Left hindlimb (tissue), 1 donor: ENCODE measurements around the gene MRPL39.

Source experiments
- DNase-seq: peaks from one replicate; pipeline ENCODE4 v3.0.0-alpha.2; 2018

MRPL39 gene

GRCh38 chr21:25566645-25567044, 40.6 kb downstream of the MRPL39 start:
- DNase-seq = no peak

GRCh38 chr21:25565272-25566211, 41.7 kb downstream of the MRPL39 start:
- no peak for DNase-seq

- no peak for DNase-seq
Observed at GRCh38 chr21:25564349-25564948, 42.8 kb downstream of the MRPL39 start.

DNA sequence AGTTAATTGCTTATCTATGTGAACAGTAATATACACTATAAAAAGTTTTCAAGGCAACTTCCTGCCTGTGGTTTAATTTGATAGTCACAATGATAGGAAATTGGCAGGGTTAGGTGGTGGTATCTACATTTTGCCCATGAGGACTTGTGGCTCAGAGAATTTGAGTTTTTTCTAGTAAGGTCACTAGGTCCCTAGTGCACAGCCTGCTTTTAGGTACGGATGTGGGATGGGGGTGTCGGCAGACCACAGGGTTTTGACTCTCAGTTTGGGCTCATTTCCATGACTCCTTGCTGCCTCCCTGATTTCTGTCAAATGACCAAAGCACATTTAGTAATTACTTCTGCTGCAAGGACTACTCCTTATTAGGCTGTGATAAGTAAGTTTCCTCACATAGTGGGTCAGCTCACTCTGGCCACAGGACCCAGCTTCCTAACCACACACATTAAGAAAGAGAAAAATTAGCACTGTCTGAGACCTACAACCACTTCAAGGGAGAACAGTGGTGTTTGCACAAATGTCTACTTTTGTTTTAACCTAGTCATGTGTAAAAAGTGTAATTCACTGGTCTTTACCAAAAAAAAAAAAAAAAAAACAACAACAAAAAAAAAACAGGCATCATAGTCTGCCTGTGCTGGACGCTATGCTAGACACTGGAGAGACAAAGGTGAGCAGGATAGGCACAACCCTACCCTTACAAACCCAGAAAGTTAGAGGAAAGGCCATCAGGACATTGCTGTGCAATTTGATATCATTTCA, 43.7 kb downstream of the MRPL39 start:
- DNase-seq = no peak

DNA sequence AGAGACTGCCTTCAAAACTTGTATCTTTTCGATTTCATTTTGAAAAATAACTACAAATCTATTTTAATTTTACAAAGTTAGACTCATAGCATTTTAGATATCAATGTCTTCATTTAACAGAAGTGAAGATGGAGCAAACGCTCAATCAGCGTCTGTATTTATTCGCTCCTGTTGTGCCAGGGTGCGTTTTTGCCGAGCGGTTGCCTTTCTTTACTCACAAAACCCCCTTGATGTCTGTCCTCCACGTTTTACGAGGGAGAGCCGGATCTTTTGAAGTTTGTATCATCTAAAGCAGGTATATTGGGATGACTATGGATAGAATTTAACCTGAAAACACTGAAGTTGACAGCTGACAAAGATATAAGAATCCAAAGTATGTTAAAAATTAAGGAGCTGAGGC, 44.6 kb downstream of the MRPL39 start:
- DNase-seq = no peak

DNA sequence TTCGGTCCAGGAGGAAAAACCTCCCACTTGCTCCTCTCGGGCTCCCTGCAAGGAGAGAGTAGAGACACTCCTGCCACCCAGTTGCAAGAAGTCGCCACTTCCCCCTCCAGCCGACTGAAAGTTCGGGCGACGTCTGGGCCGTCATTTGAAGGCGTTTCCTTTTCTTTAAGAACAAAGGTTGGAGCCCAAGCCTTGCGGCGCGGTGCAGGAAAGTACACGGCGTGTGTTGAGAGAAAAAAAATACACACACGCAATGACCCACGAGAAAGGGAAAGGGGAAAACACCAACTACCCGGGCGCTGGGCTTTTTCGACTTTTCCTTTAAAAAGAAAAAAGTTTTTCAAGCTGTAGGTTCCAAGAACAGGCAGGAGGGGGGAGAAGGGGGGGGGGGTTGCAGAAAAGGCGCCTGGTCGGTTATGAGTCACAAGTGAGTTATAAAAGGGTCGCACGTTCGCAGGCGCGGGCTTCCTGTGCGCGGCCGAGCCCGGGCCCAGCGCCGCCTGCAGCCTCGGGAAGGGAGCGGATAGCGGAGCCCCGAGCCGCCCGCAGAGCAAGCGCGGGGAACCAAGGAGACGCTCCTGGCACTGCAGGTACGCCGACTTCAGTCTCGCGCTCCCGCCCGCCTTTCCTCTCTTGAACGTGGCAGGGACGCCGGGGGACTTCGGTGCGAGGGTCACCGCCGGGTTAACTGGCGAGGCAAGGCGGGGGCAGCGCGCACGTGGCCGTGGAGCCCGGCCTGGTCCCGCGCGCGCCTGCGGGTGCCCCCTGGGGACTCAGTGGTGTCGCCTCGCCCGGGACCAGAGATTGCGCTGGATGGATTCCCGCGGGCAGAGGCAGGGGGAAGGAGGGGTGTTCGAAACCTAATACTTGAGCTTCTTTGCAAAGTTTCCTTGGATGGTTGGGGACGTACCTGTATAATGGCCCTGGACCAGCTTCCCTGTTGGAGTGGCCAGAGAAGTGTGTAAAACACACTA, 45.3 kb downstream of the MRPL39 start:
- peak; percentile 83 for DNase-seq

GRCh38 chr21:25560891-25561290, 46.4 kb downstream of the MRPL39 start:
- no peak for DNase-seq

- no peak for DNase-seq
Observed at GRCh38 chr21:25560271-25560685, 47.0 kb downstream of the MRPL39 start.

GRCh38 chr21:25559746-25560145, 47.5 kb downstream of the MRPL39 start:
- DNase-seq = no peak

- DNase-seq = no peak
Observed at GRCh38 chr21:25558123-25558522, 49.2 kb downstream of the MRPL39 start.

DNA sequence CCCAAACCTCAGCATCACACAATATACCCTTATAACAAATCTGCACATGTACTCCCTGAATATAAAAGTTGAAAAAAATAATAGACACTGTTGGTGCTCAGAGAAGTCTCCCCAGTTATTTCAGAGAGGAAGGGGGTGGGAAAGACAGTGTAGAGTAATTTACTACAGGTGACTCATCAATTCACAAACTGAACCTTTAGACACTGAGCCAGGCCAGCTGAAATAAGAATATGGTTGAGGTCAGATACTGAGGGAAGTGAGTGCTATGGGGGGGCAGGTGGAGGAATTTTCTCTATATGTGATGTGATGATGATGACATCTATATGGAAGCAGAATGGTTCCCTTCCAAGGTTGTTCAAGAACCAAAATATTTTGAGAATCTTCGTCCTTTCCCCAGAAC, 50.1 kb downstream of the MRPL39 start:
- no peak for DNase-seq

GRCh38 chr21:25556091-25556490, 51.2 kb downstream of the MRPL39 start:
- DNase-seq = no peak

GRCh38 chr21:25555492-25555891, 51.8 kb downstream of the MRPL39 start:
- DNase-seq = no peak

DNA sequence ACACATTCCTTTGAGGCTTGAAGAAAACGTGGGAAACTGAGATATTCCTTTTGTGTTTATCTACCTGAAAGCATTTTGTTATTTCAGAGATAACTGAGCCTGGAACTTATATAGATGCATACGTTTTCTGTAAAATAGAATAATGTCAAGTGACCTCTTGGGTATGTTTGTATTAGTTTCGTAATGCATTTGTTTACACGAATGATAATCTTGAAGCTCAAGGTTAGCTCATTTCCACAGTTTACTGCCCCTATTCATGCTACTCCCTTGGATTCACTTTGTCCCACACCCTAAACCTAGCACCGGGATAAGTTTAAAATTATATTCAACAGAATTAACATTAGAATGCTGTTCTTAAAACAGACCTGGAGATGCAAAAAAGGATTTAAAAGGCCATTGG, 54.4 kb downstream of the MRPL39 start:
- no peak for DNase-seq

GRCh38 chr21:25551569-25551968, 55.7 kb downstream of the MRPL39 start:
- DNase-seq = no peak

DNA sequence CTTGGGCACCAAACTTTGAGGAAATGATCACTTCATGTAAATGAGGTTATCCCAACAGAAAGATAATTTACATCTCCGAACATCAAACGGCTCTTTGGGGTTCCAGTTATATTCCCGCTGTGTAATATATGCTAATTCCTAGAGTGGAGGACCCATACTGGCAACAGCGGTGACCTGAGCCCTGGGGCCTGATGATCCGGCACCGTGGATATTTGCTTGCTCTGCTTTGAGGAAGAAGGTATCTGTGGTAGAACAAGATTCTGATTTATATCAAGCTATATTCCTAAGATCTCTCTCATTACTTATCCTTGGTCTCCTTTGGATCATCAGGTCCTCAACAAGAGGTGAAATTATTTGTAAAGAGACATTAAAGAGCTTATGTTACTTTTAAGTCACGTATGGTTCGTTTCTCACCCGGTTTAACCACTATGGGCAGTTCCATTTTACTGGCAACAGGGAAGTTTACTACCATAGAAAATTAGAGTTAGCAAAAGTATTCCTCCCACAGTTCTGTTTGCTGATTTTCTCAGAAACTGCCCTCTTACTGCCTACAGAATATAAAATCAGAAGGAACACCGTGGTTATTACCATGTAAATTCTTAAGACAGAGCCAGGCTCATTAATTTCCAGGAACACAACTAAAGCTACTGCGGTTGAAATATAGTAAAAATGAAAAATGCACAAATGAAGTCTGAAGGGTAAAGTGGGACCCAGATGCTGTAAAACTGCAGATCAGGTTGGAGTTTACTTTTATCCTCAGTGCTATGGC, 56.7 kb downstream of the MRPL39 start:
- no peak for DNase-seq

GRCh38 chr21:25541042-25541441, 66.2 kb downstream of the MRPL39 start:
- no peak for DNase-seq

DNA sequence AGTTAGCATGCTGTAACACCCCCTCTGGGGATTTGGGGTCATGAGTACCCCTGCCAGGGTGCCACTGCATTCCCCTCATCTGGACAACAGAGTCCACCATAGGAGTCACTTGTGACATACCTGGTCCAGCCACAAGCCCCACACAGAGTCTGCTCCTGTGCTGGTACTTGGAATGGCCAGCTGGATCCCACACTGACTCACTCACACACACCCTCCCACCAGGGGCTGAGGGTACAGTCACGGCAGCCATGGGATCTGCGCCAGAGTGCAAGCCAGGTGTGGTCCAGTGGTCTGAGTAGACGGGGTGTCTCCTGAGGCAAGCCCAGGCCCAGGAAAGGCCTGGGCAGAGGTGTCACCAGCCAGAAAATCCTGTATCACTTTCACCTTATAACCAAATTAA, 67.7 kb downstream of the MRPL39 start:
- no peak for DNase-seq

DNA sequence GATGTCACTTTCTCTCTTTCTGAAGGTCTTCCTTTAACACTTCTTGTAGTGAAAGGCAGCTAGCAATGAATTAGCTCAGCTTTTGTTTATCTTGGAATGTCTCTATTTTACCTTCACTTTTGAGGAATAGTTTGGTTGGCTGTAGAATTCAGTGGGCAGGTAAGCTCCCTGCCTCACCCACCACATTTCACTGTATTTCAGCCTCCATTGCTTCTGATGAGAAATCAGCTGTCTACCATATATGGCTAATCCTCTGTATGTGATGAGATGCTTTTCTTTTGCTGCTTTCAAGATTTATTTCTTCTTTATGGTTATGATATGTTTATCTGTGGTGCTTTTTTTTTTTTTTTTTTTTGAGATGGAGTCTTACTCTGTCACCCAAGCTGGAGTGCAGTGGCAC, 70.1 kb downstream of the MRPL39 start:
- no peak for DNase-seq

DNA sequence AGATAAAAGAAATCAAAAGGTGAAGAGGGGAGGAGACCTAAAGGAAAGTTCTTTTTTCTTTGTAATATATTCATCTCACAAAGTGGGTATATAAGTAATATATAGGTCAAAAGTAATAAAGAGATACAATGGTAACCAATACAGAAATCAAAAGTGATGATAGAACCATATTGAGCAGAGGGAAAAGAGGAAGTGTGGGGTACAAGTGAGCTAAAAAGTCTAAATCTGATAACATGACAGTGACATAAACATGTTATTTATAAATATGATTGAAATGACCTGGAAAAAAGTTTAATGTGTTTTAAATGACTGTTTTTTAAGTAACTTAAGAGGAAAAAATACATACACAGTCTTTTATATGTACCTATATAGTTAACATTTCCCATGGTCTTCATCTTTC, 70.5 kb downstream of the MRPL39 start:
- no peak for DNase-seq

DNA sequence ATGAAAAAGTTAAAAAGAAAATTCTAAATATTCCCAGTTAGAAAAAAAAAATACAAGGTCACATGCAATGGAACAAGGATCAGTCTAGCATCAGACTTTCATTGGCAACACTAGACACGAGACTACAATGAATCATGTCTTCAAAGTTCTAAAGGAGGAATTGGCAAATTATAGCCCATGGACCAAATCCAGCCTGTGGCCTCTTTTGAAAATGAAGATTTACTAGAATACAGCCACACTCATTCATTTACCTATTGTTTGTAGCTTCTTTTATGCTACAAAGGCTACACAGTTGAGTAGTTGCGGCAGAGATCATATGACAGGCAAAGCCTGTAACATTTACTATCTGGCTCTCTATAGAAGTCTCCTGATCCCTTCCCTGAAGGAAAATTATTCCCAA, 71.4 kb downstream of the MRPL39 start:
- DNase-seq = no peak
